DMS114 treated with DMSO at 0.1 percent for 48 hours (cell line): ENCODE measurements around the gene PTPRN2.
"Not testable (repeated sequence)": the region's sequence is repeated elsewhere in the genome, so short reads cannot be mapped to it uniquely, and the experiment has no call there.

ENCODE experiments used
- DNase-seq: peaks from one replicate; lab custom pipeline; 2025; ENCODE audit not compliant: unreplicated experiment; lab: John Stamatoyannopoulos, UW

Gene PTPRN2

GRCh38 chr7:157994319-157994718 lies 593.3 kb downstream of the PTPRN2 start:
- DNase-seq, result no peak

- no peak for DNase-seq
These were observed 594.1 kb downstream of the PTPRN2 start for GRCh38 chr7:157993406-157994105.

- no peak for DNase-seq
These were observed 595.0 kb downstream of the PTPRN2 start for GRCh38 chr7:157992511-157993160.

GRCh38 chr7:157991761-157992160 lies 595.9 kb downstream of the PTPRN2 start:
- no peak for DNase-seq

GRCh38 chr7:157991351-157991750 lies 596.3 kb downstream of the PTPRN2 start:
- DNase-seq, result no peak

- no peak for DNase-seq
These were observed 596.8 kb downstream of the PTPRN2 start for GRCh38 chr7:157990881-157991250.

- no peak for DNase-seq
These were observed 597.3 kb downstream of the PTPRN2 start for GRCh38 chr7:157990226-157990880.

GRCh38 chr7:157989589-157989988 lies 598.0 kb downstream of the PTPRN2 start:
- no peak for DNase-seq

GRCh38 chr7:157987906-157988305 lies 599.7 kb downstream of the PTPRN2 start:
- no peak for DNase-seq

- no peak for DNase-seq
These were observed 601.6 kb downstream of the PTPRN2 start for GRCh38 chr7:157986051-157986450.

- DNase-seq, result no peak
These were observed 602.0 kb downstream of the PTPRN2 start for GRCh38 chr7:157985636-157986035.

- no peak for DNase-seq
These were observed 603.0 kb downstream of the PTPRN2 start for GRCh38 chr7:157984423-157985163.

- DNase-seq, result no peak
These were observed 603.9 kb downstream of the PTPRN2 start for GRCh38 chr7:157983502-157984422.

- no peak for DNase-seq
These were observed 605.8 kb downstream of the PTPRN2 start for GRCh38 chr7:157981778-157982177.

- no peak for DNase-seq
These were observed 606.8 kb downstream of the PTPRN2 start for GRCh38 chr7:157980774-157981173.

GRCh38 chr7:157980341-157980731 lies 607.3 kb downstream of the PTPRN2 start:
- not testable (repeated sequence) for DNase-seq

- DNase-seq, result no peak
These were observed 607.8 kb downstream of the PTPRN2 start for GRCh38 chr7:157979636-157980340.

GRCh38 chr7:157978766-157979165 lies 608.9 kb downstream of the PTPRN2 start:
- DNase-seq, result no peak

- no peak for DNase-seq
These were observed 609.7 kb downstream of the PTPRN2 start for GRCh38 chr7:157977717-157978496.
